Cardiac fibroblast (primary cell): ENCODE results near the gene PTMA.
"Not testable (repeated sequence)": the region's sequence is repeated elsewhere in the genome, so short reads cannot be mapped to it uniquely, and the experiment has no call there.

Experiments
- DNase-seq, 2 donors: peaks; one replicate each; pipeline versions ENCODE4 v3.0.0 to v3.0.0-alpha.2; 2010; ENCODE audit warnings: low read depth in 2 of 2
- H3K4me3 ChIP-seq, 2 donors: replicated peaks in 1 of 2; 1 replicate in 1 of 2; 2 replicates in 1 of 2; pipeline ENCODE4 v1.5.1; 2011; ENCODE audit warnings: low read depth in 2 of 2, low read length in 2 of 2, mild to moderate bottlenecking in 2 of 2, moderate library complexity in 1 of 2
- CTCF ChIP-seq: IDR thresholded peaks from one replicate; pipeline ENCODE4 v1.5.1; 2011; ENCODE audit warnings: low read depth, mild to moderate bottlenecking, low read length, inconsistent platforms

The PTMA gene

GRCh38 chr2:231707927-231708772, at the start of gene PTMA:
Gene PTMA (plus strand): TSS chr2:231708525. CDS start chr2:231708707, 182 bp downstream.
- TF ChIP-seq CTCF: no peak
- DNase-seq: peak; percentile 100
- H3K4me3 ChIP-seq: peak within 1 kb of the TSS; percentile 76 to 78

- not testable (repeated sequence) for DNase-seq, H3K4me3 ChIP-seq
Measured at GRCh38 chr2:231660073-231660472, 48.3 kb upstream of the PTMA start.

GRCh38 chr2:231660860-231661259, 47.5 kb upstream of the PTMA start:
- no peak for TF ChIP-seq CTCF
- H3K4me3 ChIP-seq: no peak overlapping the region
- no peak for DNase-seq

GRCh38 chr2:231661422-231662027, 46.8 kb upstream of the PTMA start:
- H3K4me3 ChIP-seq: peak overlapping the region; percentile 29 to 30
- no peak for TF ChIP-seq CTCF
- DNase-seq: no peak

- H3K4me3 ChIP-seq: peak overlapping the region; percentile 29 to 30
- no peak for TF ChIP-seq CTCF
- DNase-seq: peak; percentile 97 to 98
Measured at GRCh38 chr2:231662028-231662810, 46.1 kb upstream of the PTMA start.

GRCh38 chr2:231662811-231663457, 45.4 kb upstream of the PTMA start:
- no peak for DNase-seq
- H3K4me3 ChIP-seq: no peak overlapping the region
- TF ChIP-seq CTCF: no peak
